ENCODE measurements around the gene MYO1A.
A peak's percentile ranks its signal among the peaks of the same experiment; 100 is the strongest.

MYO1A gene

DNA sequence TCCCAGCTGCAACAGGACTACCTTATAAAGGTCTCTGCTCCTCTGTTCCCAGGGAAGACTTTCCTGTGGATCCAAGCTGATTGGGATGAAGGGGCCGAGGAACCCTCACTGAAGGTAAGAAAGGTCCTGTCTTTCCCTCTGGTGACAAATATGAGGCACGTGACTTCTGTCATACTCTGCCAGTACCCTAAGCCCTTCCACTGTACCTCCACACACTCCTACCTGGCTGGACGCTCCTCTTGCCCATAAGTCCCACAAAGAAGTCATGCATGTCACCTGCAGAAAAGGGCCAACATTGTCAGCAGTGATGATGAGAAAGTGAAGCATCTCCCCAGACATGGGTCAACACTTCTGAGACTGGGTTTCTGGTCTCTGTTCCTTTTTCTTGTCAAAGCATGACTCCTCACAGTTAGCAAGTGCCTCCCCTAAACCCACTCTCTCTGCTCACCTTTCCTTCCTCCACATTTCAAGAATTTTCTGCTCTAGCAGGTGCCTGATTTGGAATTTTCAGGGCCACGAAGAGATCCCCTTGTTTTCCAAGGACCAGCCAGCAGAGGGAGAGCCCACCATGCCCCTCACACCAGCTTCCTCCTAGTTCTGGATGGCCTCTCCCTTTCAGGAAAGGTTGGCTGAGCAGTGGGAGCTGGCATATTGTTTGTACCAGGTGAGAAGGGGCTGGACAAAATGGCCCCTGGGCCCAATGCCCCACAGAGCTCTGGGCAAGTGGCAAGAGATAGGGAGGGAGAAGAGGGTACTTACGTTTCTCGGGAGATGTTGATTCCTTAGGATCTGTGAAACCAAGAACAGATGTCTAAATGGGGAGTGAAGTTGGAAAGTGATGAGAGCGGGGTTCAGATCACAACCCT lies 37.1 kb downstream of the MYO1A start:
- no peak for DNase-seq (ENCODE audit: low spot score)

DNA sequence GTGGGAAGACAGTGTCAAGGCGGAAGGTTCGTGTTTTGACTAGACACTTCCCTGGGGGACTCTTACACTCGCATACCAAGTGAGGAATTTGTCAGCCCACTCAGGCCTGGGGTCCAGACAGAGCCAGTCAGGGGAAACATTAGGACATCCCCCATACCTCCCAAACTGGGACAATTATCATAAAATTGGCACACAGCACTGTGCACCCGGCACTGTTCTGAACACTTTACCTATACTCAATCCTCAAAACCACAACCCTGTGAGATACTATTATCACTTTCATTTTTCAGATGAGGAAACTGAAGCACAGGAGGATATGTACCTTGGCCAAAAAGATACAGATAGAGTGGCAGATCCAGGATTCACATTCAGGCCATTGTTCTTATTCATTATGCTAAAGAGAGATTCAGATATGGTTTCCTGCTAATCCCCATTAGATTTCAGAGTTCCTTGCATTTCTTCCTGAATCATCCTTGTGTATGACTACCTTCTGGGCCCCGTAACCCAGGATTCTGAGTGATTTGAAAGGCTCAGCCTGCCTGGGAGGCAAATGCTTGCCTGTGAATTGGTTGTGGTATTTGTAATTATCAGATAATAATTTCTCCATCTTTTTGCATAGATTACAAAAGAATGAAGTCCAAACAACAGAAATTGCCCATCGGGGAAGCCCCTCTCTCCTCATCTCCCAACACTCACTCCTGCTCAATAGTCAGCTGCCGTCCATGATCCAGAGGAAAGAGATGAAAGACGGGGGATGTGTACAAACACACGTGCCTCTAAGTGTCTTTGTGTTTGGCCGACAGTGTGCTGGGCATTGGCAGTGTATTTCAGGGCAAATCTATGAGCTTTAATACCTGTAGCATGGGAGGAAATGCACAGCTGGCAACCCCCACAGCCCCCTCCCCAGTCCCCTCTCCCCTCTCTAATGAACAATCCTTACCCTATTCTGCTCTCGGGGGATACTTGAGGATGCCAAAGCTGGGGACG lies 38.2 kb downstream of the MYO1A start:
- DNase-seq (ENCODE audit: low spot score), result no peak

DNA sequence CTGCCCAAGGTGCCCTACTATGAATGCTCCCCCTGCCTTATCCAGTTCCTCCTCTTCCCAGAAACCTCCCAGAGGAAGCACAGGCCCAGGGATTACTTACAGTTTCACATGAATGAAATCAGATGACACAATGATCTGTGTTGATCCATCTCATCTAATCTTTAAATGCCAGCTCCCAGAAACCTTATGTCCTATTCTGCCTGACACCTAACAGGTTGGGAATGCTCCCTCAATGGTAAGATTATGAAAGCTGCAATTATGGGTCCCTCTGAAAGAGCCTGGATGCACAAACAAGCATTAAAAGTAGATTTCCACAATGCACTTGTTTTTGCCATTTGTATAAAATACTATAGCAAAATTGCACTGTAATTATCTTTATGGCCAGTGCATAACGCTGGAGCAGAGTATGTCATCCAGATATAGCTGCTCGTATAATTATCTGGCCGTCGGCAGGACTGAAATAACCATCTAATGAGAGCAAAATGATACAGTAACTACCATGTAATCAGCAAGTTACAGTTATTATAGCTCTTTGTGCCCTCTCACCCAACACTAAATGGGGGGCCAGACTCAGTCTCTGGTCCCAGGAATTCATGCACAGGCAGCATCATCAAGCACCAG lies 39.2 kb downstream of the MYO1A start:
- DNase-seq (ENCODE audit: low spot score), result no peak

DNA sequence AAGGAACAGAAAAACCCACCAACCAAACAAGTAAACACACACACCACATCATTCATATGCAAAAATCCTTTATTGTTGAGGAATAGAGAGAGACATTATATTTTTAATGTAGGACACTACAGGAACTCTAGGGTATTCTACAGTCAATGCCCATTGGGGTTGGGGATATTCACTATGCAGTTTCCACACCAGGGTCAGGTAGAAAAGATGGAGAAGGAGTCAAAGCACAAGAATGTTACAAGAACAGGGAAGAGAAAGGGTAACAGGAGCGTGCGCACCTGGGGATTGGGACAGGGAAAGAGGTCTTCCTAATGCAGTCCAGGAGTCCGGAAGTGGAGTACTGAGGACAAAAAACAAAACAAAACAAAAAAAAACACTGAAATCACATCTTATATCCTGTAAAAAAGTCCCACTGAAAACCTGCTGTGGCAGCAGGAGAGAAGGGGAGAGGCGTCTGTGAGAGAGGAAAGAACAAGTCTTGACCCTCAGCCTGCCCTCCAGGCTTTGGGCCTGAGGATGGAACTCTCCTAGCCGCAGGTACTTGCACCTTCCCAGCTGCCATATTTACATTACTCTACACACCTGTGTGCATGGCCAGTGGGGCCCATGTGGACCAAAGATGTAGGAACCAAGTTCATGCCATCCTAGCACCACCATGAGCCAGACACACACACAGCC lies 39.8 kb downstream of the MYO1A start:
- no peak for DNase-seq (ENCODE audit: low spot score)

DNA sequence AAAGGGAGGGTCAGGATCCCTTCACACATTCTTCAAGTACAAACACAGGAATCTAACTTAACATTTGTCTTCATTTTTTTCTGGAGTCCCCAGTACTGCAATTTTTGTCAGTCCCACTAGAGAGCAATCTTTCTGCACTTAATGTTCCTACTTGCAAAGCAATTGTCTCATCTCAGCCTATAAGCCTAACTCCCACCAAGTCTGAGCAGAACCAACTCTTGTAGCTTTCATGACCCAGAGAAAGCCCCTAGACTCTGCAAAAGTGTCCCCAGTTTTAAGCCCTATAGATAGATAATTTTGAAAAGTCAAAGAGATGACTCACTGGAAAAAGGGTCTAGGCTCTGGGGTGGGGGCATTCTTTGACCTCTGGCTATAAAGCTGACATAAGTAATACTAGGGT lies 41.8 kb downstream of the MYO1A start:
- DNase-seq (ENCODE audit: low spot score), result peak; percentile 63

DNA sequence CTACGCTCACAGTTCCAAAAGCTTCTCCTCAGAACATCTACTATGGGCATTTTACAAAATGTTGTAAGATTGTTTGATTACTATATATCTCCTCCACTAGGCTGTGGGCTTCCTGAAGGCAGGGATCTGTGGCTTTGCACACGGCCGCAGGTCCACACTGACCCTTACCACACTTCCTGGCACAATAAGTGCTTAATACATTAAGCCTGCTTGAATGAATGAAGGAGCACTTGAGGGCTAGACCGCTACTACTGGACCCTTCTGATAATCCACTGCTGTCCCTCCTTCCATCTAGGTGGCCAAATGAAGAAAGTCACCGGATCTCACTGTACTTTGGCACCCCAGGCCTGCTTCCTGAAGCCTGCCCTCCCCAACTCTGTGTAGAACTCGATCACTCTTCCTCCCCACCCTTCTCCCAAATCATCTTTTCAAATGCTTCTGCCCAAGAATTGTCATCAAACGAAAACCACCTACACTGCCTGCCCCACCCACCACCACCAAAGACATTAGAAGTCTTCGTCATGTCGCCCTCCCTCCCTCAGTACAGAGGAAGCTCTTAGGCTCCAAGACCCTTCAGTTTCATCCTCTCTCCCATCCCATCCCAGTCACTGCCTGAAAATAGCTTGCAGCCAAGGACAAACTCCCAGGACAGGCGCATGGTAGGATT lies 43.0 kb downstream of the MYO1A start:
- DNase-seq (ENCODE audit: low spot score), result no peak

DNA sequence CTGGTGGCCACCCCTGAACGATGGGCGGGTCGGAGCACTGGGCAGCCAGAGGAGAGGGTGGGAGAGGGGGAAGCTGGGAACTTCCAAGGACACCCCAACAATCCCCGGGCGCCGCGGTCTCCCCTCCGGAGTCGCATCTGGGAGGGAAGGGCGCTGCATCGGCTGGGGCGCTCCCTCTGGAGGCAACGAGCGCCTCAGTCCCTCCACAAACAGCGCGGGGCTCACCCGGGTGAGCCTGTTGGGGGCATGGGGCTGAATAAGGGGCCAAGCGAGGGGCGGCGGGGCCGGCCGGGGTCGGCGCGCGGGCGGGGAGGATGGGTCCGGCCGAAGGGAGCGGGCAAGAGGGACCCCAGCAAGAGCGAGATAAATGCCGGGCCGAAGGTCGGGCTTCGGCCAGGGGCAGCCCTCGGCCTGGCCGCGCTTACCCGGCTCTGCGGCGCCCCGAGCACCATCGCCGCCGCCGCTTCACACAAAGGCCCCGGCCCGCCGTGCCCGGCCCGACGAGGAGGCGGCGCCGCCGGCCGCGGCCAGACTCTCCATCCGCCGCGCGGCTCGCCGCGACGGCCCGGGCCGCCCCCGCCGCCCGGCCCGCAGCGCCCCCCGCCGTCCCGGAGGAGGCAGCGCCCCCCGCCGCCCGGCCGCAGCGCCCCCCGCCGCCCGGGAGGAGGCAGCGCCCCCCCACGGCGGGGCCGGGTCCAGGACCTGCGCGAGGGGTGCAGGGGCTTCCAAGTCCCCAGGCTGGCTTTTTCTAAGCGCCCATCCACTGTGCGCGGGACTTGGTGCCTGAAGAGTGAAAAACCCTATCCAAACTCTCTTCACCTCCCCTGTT lies 43.7 kb downstream of the MYO1A start, which contains the start of gene ZBTB39:
TSS of gene ZBTB39 (minus strand) at position 567 of the 829 bp plus-strand sequence. CDS start 1,629 bp downstream, outside the sequence.
- peak; percentile 91 for DNase-seq (ENCODE audit: low spot score)

DNA sequence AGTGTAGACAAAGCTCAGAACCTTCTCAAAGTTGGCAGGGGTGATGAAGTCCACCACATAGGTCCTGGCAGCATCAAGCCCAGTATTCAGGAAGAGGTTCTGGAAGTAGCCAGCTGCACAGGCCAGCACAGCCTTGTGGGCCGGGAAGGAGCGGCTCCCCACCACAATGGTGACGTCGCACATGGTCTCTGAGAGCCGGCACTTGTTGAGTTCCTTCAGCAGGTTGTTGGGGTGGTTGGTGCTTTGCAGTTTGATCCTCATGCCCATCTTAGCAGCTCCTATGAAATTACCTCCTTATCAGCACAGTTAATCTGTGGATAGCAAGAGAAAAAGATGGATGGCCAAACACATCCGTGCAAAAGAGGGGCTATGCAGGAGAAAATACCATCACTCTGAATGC lies 45.3 kb downstream of the MYO1A start:
- no peak for DNase-seq (ENCODE audit: low spot score)

DNA sequence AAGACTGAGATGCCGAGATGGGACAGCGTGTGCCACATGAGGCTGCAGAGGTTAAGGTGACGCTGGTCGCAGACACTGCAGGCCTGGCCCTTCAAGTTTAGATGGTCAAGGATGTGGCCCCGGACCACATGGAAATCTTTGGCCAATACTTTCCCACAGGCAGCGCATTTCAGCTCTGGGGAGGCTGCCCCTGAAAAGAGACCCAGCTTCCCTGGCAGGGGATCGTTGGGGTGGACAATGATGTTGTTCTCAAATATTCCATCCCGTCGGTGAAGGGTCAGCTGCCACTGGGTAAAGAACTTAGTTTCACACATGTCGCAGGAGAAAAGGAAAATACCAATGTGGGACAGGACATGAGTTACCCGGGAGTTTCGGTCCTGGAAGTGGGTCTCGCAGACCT lies 46.5 kb downstream of the MYO1A start:
- no peak for DNase-seq (ENCODE audit: low spot score)

DNA sequence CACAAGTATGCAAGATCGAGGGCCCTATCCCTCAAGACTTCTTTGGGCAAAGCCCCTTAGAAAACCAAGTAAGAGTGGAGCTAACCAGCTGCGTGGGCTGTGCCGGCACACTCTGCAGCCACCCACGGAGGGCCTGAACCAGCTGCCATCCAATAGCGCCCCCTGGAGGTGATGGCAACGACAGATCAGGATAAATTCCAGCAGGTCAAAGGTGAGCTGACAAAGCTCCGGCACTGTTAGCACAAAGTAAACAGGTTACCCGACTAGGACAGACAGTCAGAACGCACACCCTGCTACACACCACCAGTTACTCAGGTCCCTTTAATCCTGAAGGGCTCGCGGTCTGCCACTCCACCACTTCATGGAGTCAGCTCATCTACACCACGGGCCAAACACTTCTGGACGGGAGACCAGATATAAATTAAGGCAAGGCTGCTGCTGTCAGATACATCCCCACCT lies 48.5 kb downstream of the MYO1A start:
- peak; percentile 98 for DNase-seq (ENCODE audit: low spot score)

DNA sequence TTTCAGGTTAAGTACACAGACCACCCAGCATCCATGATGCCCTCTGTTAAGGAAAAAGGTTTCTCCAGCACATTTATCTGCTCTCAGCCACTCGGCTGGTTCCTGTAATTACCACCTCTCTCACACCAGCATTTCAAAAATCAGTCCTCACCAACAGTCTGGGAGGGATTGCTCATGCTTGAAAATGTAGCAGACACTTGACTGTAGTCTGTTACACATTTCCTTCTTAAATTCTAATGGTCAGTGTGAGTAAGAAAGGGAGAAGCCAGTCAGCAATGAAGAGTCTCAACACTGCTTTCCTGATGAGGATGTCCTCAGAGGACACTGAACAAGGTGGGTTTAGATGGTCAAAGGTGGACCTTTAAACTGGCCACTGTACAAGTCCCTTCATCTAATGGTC lies 49.5 kb downstream of the MYO1A start:
- DNase-seq (ENCODE audit: low spot score), result no peak

DNA sequence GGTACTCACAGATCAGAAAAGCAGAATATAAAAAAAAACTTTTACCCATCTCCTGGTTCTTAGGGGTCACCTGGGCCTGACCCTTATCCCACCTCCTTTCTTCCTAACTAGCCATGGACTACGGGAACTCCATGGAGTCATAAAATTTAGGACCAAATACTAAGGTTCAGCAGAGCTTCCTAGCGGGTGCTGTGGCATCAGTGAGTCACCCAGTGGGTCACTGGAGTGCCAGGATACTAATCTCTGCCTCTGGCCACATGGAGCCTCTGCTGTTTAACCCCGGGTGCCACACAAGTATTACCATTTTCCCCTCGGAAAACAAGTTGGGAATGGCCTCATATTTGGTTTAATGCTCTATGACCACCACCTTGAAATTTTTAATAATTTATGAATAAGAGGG lies 50.5 kb downstream of the MYO1A start:
- DNase-seq (ENCODE audit: low spot score), result no peak

DNA sequence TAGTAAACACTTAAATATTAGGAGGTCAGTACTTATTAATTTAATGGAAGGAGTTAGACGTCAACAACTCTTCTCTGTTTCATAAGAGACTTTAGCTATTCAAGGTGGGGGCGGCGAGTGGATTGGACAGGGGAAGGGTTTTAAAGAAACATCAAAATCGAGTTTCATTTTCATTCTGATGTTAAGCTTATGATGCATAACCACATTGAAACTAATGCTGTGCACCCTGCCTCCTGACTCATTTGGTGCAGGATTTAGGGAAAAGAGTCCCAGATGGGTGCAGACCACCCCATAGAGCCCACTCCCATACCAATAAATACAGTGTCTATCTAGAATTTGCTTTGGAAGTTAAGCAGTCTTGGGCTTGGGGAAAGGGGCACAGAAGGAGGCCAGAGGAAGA lies 50.9 kb downstream of the MYO1A start:
- no peak for DNase-seq (ENCODE audit: low spot score)

DNA sequence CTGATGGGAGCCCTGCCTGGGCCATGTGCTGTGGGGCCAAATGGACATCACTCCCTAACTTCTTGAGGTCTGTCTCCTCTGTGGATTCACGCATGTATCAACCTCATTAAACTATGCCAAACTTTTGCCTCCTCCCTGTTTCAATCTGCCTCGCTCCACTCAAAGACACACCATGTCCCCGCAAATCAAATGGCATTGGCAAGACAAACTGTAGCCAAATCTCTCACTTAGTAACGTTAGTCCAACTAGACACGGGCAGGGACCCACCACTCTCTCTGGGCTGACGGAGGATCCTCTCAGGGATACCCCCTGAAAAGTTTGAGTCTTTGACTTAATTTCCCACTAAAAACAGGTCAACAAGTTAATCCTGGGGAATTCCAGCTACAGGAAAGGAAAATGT lies 51.6 kb downstream of the MYO1A start:
- no peak for DNase-seq (ENCODE audit: low spot score)

DNA sequence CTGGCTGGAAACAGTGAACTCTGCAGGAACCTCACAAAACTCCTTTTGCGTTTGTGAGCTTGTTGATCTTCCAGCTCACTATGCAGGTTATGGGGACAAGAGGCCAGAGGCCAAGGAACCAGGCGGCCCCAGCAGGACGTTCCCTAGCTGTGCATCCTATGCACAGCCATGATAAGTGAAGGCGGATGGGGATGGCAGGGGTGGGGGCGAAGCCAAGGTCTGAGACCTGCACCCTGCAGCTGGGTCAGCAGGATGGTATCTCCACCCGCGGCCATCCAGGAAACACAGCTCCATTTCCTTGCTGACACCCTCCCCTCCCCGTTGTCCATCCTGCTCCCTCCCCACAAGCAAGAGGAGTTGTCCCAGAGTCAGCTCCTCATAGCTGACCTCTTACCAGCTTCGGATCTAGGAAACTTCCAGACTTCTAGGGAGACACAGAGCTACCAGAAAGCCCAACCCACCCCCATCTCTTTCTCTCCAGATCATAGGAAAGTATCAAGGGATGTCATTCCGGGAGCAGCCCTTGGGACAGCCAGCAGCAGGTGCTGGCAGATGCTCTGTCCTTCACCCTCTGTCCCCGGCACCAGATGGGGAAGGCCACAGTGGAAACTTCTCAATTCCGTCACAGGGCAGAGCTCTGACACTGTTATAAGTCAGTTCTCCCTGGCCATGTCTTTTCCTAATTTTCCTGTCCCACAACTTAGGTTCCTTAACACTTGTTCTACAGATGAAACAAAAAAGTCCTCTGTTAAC lies 53.0 kb downstream of the MYO1A start:
- DNase-seq (ENCODE audit: low spot score), result no peak

DNA sequence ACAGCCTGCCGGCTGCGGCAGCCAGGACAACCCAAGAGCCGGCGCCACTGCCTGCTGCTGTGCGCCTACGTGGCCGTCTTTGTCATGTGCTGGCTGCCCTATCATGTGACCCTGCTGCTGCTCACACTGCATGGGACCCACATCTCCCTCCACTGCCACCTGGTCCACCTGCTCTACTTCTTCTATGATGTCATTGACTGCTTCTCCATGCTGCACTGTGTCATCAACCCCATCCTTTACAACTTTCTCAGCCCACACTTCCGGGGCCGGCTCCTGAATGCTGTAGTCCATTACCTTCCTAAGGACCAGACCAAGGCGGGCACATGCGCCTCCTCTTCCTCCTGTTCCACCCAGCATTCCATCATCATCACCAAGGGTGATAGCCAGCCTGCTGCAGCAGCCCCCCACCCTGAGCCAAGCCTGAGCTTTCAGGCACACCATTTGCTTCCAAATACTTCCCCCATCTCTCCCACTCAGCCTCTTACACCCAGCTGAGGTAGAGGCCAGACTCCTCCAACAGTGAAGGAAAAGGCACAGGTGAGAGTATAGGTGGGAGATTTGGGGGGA lies 53.9 kb downstream of the MYO1A start:
- no peak for DNase-seq (ENCODE audit: low spot score)

DNA sequence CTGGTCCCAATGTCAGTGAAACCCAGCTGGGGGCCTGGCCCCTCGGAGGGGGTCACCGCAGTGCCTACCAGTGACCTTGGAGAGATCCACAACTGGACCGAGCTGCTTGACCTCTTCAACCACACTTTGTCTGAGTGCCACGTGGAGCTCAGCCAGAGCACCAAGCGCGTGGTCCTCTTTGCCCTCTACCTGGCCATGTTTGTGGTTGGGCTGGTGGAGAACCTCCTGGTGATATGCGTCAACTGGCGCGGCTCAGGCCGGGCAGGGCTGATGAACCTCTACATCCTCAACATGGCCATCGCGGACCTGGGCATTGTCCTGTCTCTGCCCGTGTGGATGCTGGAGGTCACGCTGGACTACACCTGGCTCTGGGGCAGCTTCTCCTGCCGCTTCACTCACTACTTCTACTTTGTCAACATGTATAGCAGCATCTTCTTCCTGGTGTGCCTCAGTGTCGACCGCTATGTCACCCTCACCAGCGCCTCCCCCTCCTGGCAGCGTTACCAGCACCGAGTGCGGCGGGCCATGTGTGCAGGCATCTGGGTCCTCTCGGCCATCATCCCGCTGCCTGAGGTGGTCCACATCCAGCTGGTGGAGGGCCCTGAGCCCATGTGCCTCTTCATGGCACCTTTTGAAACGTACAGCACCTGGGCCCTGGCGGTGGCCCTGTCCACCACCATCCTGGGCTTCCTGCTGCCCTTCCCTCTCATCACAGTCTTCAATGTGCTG lies 54.6 kb downstream of the MYO1A start:
- DNase-seq (ENCODE audit: low spot score), result no peak

DNA sequence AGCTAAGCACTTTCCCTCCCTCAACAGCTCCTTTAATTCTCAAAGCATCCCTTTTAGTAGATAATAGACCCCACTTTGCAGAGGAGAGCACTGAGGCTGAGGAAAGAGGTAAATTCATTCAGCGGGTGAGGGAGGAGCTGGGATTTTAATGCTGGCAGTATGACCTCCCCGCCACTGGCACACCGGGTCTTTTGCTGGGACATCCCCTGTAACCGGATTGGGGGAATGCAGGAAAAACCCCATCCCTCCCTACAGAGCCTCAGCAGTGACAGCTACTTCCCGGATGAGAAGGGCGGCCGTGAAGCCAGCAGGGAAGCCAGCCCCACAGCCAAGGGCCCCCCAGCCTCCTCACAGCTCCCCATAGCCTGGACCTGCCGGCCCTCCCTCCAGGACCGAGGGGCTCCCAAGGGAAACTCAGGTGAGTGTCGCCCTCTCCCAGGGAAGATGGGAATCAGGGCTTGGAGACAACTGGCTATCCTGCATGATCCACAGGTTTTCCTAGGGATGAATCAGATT lies 55.6 kb downstream of the MYO1A start:
- no peak for DNase-seq (ENCODE audit: low spot score)
